Testis (tissue), 3 donors: ENCODE measurements around the gene KRT8. TPM values are rescaled to one million over a fixed set of nuclear protein-coding genes. Genes with fewer than 3 reads are reported as not detected.

ENCODE experiments used
- DNase-seq: peaks from one replicate; pipeline ENCODE4 v3.0.0-alpha.2; 2019
- H3K27ac ChIP-seq, 2 donors: fragments of 200-600 bp; sonication (generic); one replicate each; pipeline ENCODE4 v1.5.1; 2019
- H3K27me3 ChIP-seq: fragments of 200-600 bp; sonication (generic); one replicate; pipeline ENCODE4 v1.5.1; 2019
- H3K36me3 ChIP-seq: fragments of 200-600 bp; sonication (generic); one replicate; pipeline ENCODE4 v1.5.1; 2017; ENCODE audit warnings: low read depth; ENCODE audit errors: missing control alignments
- H3K4me1 ChIP-seq: fragments of 200-600 bp; sonication (generic); one replicate; pipeline ENCODE4 v1.5.1; 2019
- H3K4me3 ChIP-seq, 2 donors: fragments of 200-600 bp; sonication (generic); one replicate each; pipeline ENCODE4 v1.5.1; 2017 to 2019
- H3K9me3 ChIP-seq: fragments of 200-600 bp; sonication (generic); one replicate; pipeline ENCODE4 v1.5.1; 2017
- POLR2A ChIP-seq: fragments of 450-650 bp; IDR thresholded peaks from one replicate; pipeline ENCODE4 v1.6.1; 2017; ENCODE audit warnings: antibody characterized with exemption, mild to moderate bottlenecking, moderate library complexity
- WGBS, 2 donors: methylation state at CpG; one replicate each; pipeline ENCODE4 v1.1.5; 2018; 5-methylcytosine and 5-hydroxymethylcytosine counted together
- intact Hi-C: fragments of 100-400 bp; cut with DNase I; formaldehyde crosslinking; loops from one replicate; pipeline ENCODE4 v1.15.1; 2023; ENCODE audit warnings: low total_unique reads
- polyA plus RNA-seq: library from polyadenylated mRNA; stranded (reverse); fragments of 350-450 nt; fragmentation: Illumina TruSeq; extraction: RNeasy Lipid Tissue Mini Kit (QIAGEN cat#74804); gene quantifications from one replicate; pipeline ENCODE4 v1.2.3, GENCODE V29; 2014; ENCODE audit warnings: low read depth, low replicate concordance; ENCODE audit not compliant: insufficient read depth
- total RNA-seq, 2 donors: library from RNA; depleted of rRNA; stranded (reverse); fragments of >200 nt; gene quantifications; one replicate each; pipeline ENCODE4 v1.2.3, GENCODE V29; 2016
- TF ChIP-seq, protein P1 (sequence below), 3 experiments: fragments of 450-650 bp in 2 of 3; fragments of 200-600 bp in 1 of 3; sonication (generic) in 1 of 3; IDR thresholded peaks; one replicate each; pipeline ENCODE4 v1.5.1; 2016 to 2019; ENCODE audit warnings: antibody characterized with exemption in 3 of 3, mild to moderate bottlenecking in 2 of 3, moderate library complexity in 1 of 3

KRT8 gene
- total and polyA plus RNA-seq, 3 donors from 2014 or later = 13.2 to 63.0 (median 14.6) TPM

DNA sequence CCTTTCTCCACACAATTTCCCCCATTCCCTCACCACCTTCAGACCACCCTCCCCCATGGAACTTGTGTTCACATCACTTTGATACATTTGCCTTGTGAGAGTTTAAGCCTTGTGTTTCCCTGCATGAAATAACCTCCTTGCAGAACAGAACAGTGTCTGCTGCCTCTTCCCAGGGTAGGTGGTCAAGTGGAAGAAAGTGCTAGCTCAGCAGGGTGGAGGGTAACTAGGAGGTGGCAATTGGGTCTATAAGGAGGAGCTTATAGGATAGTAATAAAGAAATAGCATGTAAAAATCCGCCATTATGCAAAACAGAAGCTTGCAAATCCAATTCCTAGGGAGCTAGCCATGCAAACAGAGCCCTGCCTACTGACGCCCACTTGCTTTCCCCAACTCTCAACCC lies 13.9 kb upstream of the KRT8 start:
- Histone ChIP-seq H3K27me3 (no peaks in the 10 kb centered on the region), H3K27ac (no peak overlapping the region), H3K4me3 (no peak overlapping the region), H3K9me3 (no peaks in the 10 kb centered on the region), H3K4me1 (no peaks in the 10 kb centered on the region), H3K36me3 (no peaks in the 10 kb centered on the region)
- 81 to 97% methylated on average over 2 of the region's 2 CpGs for WGBS, 2 donors
- intact Hi-C loops = no loop called here
- no peak for DNase-seq
- TF ChIP-seq POLR2A = no peak
- TF ChIP-seq, protein P1, sequence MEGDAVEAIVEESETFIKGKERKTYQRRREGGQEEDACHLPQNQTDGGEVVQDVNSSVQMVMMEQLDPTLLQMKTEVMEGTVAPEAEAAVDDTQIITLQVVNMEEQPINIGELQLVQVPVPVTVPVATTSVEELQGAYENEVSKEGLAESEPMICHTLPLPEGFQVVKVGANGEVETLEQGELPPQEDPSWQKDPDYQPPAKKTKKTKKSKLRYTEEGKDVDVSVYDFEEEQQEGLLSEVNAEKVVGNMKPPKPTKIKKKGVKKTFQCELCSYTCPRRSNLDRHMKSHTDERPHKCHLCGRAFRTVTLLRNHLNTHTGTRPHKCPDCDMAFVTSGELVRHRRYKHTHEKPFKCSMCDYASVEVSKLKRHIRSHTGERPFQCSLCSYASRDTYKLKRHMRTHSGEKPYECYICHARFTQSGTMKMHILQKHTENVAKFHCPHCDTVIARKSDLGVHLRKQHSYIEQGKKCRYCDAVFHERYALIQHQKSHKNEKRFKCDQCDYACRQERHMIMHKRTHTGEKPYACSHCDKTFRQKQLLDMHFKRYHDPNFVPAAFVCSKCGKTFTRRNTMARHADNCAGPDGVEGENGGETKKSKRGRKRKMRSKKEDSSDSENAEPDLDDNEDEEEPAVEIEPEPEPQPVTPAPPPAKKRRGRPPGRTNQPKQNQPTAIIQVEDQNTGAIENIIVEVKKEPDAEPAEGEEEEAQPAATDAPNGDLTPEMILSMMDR (IDR thresholded peaks at IDR 0.05) = no peak

DNA sequence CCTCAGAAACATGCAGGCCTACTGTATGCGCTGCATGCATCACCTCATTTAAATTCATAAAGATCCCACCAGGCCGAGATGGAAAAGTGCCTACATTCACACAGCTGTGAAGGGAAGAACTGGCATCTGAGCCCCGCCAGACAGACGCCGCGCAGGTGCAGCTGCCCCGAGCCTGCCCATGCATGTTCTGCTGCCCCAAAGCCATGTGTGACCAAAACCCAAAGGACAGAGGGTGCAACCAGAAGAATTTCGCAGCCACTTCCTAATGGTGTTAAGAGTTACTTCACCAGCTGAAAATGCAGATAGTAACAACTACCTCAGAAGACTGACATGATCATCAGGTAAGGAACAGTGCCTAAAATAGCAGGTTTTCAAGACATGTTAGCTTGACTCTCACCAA lies 13.5 kb upstream of the KRT8 start:
- H3K27me3 ChIP-seq = no peaks in the 10 kb centered on the region
- intact Hi-C loops = no loop called here
- no peaks in the 10 kb centered on the region for H3K9me3 ChIP-seq
- no peak overlapping the region for H3K27ac ChIP-seq
- DNase-seq = no peak
- H3K4me1 ChIP-seq = no peaks in the 10 kb centered on the region
- no peaks in the 10 kb centered on the region for H3K36me3 ChIP-seq
- TF ChIP-seq, protein P1 (IDR thresholded peaks at IDR 0.05) = no peak
- no peak for TF ChIP-seq POLR2A
- no peak overlapping the region for H3K4me3 ChIP-seq
- 89 to 90% methylated on average over 8 of the region's 8 CpGs for WGBS, 2 donors

DNA sequence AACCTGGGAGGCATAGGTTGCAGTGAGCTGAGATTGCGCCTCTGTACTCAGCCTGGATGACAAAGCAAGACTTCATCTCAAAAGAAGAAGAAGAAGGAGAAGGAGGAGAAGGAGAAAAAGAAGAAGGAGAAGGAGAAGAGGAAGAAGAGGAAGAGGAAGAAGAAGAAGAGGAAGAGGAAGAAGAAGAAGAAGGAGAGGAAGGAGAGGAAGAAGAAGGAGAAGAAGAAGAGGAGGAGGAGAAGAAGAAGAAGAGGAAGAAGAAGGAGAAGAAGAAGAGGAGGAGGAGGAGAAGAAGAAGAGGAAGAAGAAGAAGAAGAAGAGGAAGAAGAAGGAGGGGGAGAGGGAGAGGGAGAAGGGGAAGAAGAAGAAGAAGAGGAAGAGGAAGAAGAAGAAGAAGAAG lies 12.9 kb upstream of the KRT8 start:
- H3K27me3 ChIP-seq = no peaks in the 10 kb centered on the region
- no peaks in the 10 kb centered on the region for H3K9me3 ChIP-seq
- H3K4me1 ChIP-seq = no peaks in the 10 kb centered on the region
- TF ChIP-seq, protein P1 (IDR thresholded peaks at IDR 0.05) = no peak
- TF ChIP-seq POLR2A = no peak
- 96 to 100% methylated on average over 1 of the region's 1 CpG for WGBS, 2 donors
- DNase-seq = no peak
- intact Hi-C loops = no loop called here
- H3K4me3 ChIP-seq = no peak overlapping the region
- H3K27ac ChIP-seq = no peak overlapping the region
- no peaks in the 10 kb centered on the region for H3K36me3 ChIP-seq

DNA sequence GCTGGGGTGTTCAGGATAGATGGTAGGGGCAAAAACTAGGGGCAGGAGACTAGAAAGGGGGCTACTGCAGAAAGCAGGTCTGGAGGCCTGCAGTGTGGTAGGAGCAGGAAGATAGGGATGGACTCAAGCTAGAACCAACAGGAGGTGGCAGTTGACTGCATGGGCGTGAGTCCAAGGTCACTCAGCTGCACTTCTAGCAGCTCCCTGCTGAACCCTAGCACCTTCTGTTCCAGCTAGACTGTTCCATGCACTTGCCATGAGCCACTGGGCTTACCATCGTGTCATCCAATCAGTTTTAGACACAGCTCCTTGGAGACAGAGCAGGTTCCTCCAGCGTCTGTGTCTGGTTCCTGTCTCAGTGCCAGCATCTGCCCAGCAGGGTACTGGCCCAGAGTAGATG lies 11.3 kb upstream of the KRT8 start:
- WGBS, 2 donors = 79 to 90% methylated on average over 3 of the region's 3 CpGs
- no peaks in the 10 kb centered on the region for H3K36me3 ChIP-seq
- DNase-seq = no peak
- no peak overlapping the region for H3K27ac ChIP-seq
- intact Hi-C loops = no loop called here
- no peak overlapping the region for H3K4me3 ChIP-seq
- H3K27me3 ChIP-seq = no peaks in the 10 kb centered on the region
- H3K4me1 ChIP-seq = no peaks in the 10 kb centered on the region
- no peak for TF ChIP-seq POLR2A
- TF ChIP-seq, protein P1 (IDR thresholded peaks at IDR 0.05) = no peak
- H3K9me3 ChIP-seq = no peaks in the 10 kb centered on the region

DNA sequence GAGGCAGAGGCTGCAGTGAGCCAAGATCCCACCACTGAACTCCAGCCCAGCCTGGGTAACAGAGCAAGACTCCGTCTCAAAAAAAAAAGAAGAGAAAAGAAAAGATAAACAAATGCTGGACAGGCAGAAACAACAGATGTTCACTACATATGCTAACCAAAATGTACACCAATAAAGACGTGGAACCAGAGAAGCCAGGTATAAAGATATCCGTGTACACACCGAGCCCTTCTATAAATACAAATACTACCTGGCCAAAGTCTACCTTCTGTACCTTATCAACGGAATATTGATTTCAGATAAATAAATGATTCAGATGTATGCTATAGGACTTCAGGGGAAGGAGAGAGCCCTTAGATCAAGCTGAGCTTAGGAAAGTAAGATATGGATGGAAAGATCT lies 10.8 kb upstream of the KRT8 start:
- Histone ChIP-seq H3K4me3 (no peak overlapping the region), H3K27ac (no peak overlapping the region), H3K36me3 (no peaks in the 10 kb centered on the region), H3K9me3 (no peaks in the 10 kb centered on the region), H3K4me1 (no peaks in the 10 kb centered on the region), H3K27me3 (no peaks in the 10 kb centered on the region)
- intact Hi-C loops = no loop called here
- no peak for DNase-seq
- 82 to 84% methylated on average over 5 of the region's 5 CpGs for whole genome bisulfite sequencing, 2 donors
- TF ChIP-seq POLR2A = no peak
- TF ChIP-seq, protein P1 (IDR thresholded peaks at IDR 0.05) = no peak
